Tibial nerve (tissue), 4 donors: ENCODE results near the gene MAP7D1.

Source experiments
- CTCF ChIP-seq, 5 experiments: fragments of 200-600 bp in 3 of 5; fragments of 450-650 bp in 2 of 5; sonication (generic) in 3 of 5; IDR thresholded peaks; one replicate each; pipeline ENCODE4 v1.5.1; 2016 to 2019; ENCODE audit warnings: antibody characterized with exemption in 5 of 5, mild to moderate bottlenecking in 3 of 5, moderate library complexity in 2 of 5
- EP300 ChIP-seq, 2 donors: sonication (generic); formaldehyde crosslinking; IDR thresholded peaks; one replicate each; pipeline ENCODE4 v1.6.1; 2017; ENCODE audit warnings: antibody characterized with exemption in 2 of 2, mild to moderate bottlenecking in 1 of 2

GRCh38 chr1:36211841-36212240 lies 55.9 kb downstream of the MAP7D1 start:
- TF ChIP-seq CTCF (IDR thresholded peaks at IDR 0.05) (no peak), EP300 (IDR thresholded peaks at IDR 0.05) (no peak)
